ENCODE results near the gene SPA17. TPM values are rescaled to one million over a fixed set of nuclear protein-coding genes. Genes with fewer than 3 reads are reported as not detected.

SPA17 gene
- total RNA-seq (2014; rRNA removed; shearing (Covaris generic)): 9.6 and 9.8 TPM in 2 replicates

DNA sequence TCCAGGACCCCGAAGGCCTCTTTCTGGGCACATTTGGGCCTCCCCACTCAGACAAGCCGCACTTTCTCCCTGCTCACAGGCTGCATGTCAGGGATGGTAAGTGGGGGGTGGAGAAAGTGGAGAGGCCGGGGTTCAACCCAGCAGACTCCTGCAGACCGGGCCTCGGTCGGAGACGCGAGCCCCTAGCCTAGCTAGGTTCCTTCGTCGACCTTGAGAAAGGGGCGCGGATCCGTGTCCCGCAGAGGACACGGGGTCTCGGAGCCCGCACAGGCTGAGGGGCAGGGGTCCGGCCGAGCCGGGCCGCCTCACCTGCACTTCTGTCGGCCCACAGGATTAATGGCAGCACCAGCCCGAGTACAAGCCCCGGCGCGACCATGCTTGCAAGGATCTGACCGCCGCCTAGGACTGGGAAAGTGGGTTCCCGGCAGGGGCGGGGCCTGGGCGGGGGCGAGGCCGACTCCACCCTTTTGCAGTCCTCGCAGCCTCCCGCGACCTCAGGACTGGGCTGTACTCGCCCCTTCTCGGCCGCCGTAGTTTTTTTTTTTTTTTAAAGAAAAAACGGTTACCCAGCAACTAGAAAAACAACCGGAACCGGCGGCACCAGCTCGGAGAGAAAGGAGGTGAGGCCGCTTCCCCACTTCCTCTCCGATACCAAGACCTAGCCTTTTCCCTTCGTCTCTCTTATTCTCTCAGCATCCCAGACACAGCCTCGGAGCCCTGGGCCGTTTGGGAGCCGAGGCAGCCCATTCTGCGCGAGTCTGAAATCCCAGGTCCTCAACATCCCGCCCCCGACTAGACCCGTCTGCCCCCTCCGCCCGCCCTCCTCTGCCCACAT lies at the start of gene SPA17, which contains the start of gene SIAE:
Gene SPA17, plus strand, starts transcription at position 572 of the 835 bp plus-strand sequence. CDS start 1,361 bp downstream, outside the sequence.
Gene SIAE, minus strand, starts transcription at position 407 of the 835 bp plus-strand sequence. Its CDS starts 31 bp downstream, at position 376.
- Histone ChIP-seq H3K36me3 (replicated peaks; ENCODE audit: control insufficient read depth, insufficient read depth, low read length) (no peaks in the 10 kb centered on the region), H3K4me3 (ENCODE audit: insufficient read depth, low read depth, low read length) (peak within 1 kb of the TSS; percentile 78), H3K27me3 (ENCODE audit: control insufficient read depth, insufficient read depth, low read length) (peaks cover 20% of the 10 kb centered on the region)
- DNase-seq: peak; percentile 96

GRCh38 chr11:124625504-124626168 lies 48.1 kb upstream of the SPA17 start:
- no peak for DNase-seq
- H3K27me3 ChIP-seq (ENCODE audit: control insufficient read depth, insufficient read depth, low read length): no peaks in the 10 kb centered on the region
- no peak overlapping the region for H3K4me3 ChIP-seq (ENCODE audit: insufficient read depth, low read depth, low read length)
- peaks cover 22% of the 10 kb centered on the region for H3K36me3 ChIP-seq (replicated peaks; ENCODE audit: control insufficient read depth, insufficient read depth, low read length)

DNA sequence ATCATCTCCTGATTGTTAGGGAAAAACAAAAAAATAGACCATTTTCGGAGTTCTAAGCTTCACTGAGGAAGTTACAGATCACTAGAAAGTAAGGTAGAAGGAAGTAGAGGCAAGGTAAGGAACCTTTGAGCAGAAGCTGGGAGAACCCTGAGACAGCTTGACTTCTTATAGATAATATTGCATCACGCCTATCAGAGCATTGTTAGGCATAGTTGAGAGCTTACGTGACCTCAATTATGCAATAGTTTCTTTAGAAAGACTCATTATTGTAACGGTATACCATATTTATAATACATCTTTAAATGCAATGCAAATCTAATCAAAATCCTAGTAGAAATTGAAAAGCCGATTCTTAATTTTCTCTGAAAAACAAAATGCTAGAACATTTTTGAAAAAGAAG lies 46.2 kb upstream of the SPA17 start:
- Histone ChIP-seq H3K36me3 (replicated peaks; ENCODE audit: control insufficient read depth, insufficient read depth, low read length) (peaks cover 31% of the 10 kb centered on the region), H3K4me3 (ENCODE audit: insufficient read depth, low read depth, low read length) (no peak overlapping the region), H3K27me3 (ENCODE audit: control insufficient read depth, insufficient read depth, low read length) (no peaks in the 10 kb centered on the region)
- DNase-seq: no peak

DNA sequence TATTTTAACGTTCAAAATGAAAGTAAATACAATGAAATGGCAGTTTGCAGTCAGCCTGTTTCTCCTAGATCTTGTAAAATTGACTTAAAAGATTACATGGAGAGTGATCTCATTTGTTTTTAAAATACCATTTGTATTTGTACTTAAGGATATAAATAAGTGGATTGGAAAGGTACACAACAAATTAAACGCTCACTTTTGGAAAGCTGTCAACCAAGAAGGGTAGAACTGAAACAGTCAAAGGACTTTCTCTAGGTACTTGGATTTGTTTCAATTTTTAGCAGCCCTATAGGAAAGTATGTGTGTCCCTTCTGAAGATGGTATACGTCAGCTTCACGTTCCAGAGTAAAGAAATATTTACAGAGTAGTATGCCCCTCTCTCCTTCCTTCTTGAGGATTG lies 43.7 kb upstream of the SPA17 start:
- H3K4me3 ChIP-seq (ENCODE audit: insufficient read depth, low read depth, low read length): no peak overlapping the region
- DNase-seq: no peak
- no peaks in the 10 kb centered on the region for H3K27me3 ChIP-seq (ENCODE audit: control insufficient read depth, insufficient read depth, low read length)
- H3K36me3 ChIP-seq (replicated peaks; ENCODE audit: control insufficient read depth, insufficient read depth, low read length): peaks cover 31% of the 10 kb centered on the region

- peaks cover 16% of the 10 kb centered on the region for H3K36me3 ChIP-seq (replicated peaks; ENCODE audit: control insufficient read depth, insufficient read depth, low read length)
- H3K27me3 ChIP-seq (ENCODE audit: control insufficient read depth, insufficient read depth, low read length): no peaks in the 10 kb centered on the region
- H3K4me3 ChIP-seq (ENCODE audit: insufficient read depth, low read depth, low read length): no peak overlapping the region
- no peak for DNase-seq
Measured at GRCh38 chr11:124633355-124633754, 40.3 kb upstream of the SPA17 start.

DNA sequence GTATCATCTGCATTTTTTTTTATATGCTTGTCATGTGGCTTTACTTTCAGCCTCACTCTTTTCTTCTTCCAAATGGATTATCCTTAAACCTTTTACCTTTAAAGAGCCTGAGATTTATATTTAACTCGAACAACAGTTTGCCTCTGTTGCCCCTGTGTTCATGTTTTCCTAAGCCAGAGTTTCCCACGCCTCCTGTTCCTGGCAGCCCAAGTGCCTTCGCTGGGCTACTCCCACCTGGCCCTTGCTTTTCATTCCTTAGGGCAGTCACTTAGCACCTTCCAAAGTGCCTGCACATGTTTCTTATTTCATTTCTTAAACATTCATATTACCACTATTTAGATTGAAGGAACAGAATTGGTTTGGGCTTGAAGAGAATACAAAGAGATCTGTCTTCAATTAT lies 37.8 kb upstream of the SPA17 start:
- DNase-seq: no peak
- H3K27me3 ChIP-seq (ENCODE audit: control insufficient read depth, insufficient read depth, low read length): no peaks in the 10 kb centered on the region
- peaks cover 9% of the 10 kb centered on the region for H3K36me3 ChIP-seq (replicated peaks; ENCODE audit: control insufficient read depth, insufficient read depth, low read length)
- H3K4me3 ChIP-seq (ENCODE audit: insufficient read depth, low read depth, low read length): no peak overlapping the region

- Histone ChIP-seq H3K36me3 (replicated peaks; ENCODE audit: control insufficient read depth, insufficient read depth, low read length) (no peaks in the 10 kb centered on the region), H3K4me3 (ENCODE audit: insufficient read depth, low read depth, low read length) (no peak overlapping the region), H3K27me3 (ENCODE audit: control insufficient read depth, insufficient read depth, low read length) (no peaks in the 10 kb centered on the region)
- DNase-seq: no peak
Measured at GRCh38 chr11:124638500-124638899, 35.2 kb upstream of the SPA17 start.

DNA sequence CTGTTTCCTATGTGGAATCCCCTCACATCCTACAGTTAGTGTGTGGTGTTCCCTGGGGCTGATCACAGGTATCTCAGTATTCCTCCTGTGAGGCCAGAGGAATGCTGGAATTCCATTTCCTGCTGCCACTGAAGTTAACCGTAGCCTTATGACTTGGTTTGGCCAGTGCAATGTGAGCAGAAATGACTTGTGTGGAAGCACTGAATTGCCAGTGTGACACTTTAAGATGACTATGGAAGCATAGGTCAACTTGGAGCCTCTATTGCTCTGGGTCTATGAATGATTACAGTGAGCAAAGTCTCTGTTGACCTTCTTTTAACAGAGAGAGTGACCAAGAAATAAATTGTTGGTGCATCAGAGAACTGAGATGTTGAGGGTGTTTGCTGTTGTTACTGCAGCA lies 34.5 kb upstream of the SPA17 start:
- no peak overlapping the region for H3K4me3 ChIP-seq (ENCODE audit: insufficient read depth, low read depth, low read length)
- H3K36me3 ChIP-seq (replicated peaks; ENCODE audit: control insufficient read depth, insufficient read depth, low read length): no peaks in the 10 kb centered on the region
- no peak for DNase-seq
- H3K27me3 ChIP-seq (ENCODE audit: control insufficient read depth, insufficient read depth, low read length): no peaks in the 10 kb centered on the region

GRCh38 chr11:124640666-124641065 lies 33.0 kb upstream of the SPA17 start:
- H3K27me3 ChIP-seq (ENCODE audit: control insufficient read depth, insufficient read depth, low read length): no peaks in the 10 kb centered on the region

DNA sequence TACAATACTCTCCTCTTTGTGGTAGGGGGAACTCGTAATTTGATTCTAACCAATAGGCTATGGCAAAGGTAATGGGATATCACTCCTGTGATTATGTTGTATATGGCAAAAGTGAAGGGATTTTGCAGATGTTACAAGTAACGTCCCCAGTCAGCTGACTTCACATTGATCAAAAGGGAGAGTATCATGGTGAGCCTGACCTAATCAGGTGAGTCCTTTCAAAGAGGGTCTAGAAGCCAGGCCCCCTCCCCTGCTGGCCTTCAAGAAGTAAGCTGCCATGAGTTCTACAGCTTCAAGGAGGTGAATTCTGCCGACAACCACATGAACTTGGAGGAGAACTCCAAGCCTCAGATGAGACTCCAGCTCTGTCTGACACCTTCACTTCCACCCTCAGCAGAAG lies 31.1 kb upstream of the SPA17 start:
- Histone ChIP-seq H3K4me3 (ENCODE audit: insufficient read depth, low read depth, low read length) (no peak overlapping the region), H3K36me3 (replicated peaks; ENCODE audit: control insufficient read depth, insufficient read depth, low read length) (no peaks in the 10 kb centered on the region), H3K27me3 (ENCODE audit: control insufficient read depth, insufficient read depth, low read length) (no peaks in the 10 kb centered on the region; the same call in 1 of the 2 replicates)
- no peak for DNase-seq

More at GRCh38 chr11:124640666-124641065, 33.0 kb upstream of the SPA17 start:
- Histone ChIP-seq H3K4me3 (ENCODE audit: insufficient read depth, low read depth, low read length) (no peak overlapping the region), H3K36me3 (replicated peaks; ENCODE audit: control insufficient read depth, insufficient read depth, low read length) (no peaks in the 10 kb centered on the region)
- DNase-seq: no peak

- DNase-seq: no peak
Measured at GRCh38 chr11:124643042-124643604, 30.6 kb upstream of the SPA17 start.

DNA sequence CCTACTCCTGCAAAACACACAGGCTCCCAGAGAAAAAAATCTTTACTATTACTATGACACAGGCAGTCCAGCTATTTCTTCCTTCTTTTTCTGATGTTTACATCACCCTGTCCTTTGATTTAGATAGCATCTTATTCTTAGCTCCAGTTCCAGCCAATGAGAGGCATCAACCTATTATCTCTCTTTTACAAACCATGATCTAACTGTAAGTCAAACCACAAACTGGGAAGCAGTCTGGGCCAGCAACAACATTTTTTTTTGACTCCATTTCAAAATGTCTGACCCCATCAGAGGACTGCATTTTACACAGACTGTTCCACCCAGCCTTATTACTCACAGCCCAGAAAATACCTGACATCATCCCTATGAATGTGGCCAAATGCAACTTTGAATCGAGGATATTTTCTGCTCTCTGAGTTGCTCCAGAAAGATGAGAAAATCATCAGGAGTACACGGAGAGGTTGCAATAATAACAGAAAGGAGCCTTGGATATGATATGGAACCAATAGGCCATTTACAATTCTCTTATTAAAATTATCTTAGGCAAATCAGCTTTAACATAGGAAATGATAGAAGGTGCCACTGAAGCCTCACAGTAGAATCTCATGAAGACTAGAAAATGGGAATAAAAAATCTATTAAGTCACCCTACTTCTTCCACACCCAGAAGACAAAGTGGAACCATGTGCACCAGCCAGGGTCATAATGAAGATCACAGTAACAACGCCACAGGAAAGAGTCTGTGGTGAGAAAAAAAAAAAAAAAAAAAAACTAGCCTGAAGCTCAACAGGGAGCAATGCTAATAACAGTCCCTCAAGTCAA lies 29.9 kb upstream of the SPA17 start:
- H3K27me3 ChIP-seq (ENCODE audit: control insufficient read depth, insufficient read depth, low read length): no peaks in the 10 kb centered on the region; the same call in 1 of the 2 replicates
- no peaks in the 10 kb centered on the region for H3K36me3 ChIP-seq (replicated peaks; ENCODE audit: control insufficient read depth, insufficient read depth, low read length)
- DNase-seq: no peak
- H3K4me3 ChIP-seq (ENCODE audit: insufficient read depth, low read depth, low read length): no peak overlapping the region

More at GRCh38 chr11:124643042-124643604, 30.6 kb upstream of the SPA17 start:
- Histone ChIP-seq H3K4me3 (ENCODE audit: insufficient read depth, low read depth, low read length) (no peak overlapping the region), H3K36me3 (replicated peaks; ENCODE audit: control insufficient read depth, insufficient read depth, low read length) (no peaks in the 10 kb centered on the region), H3K27me3 (ENCODE audit: control insufficient read depth, insufficient read depth, low read length) (no peaks in the 10 kb centered on the region; the same call in 1 of the 2 replicates)

- Histone ChIP-seq H3K27me3 (ENCODE audit: control insufficient read depth, insufficient read depth, low read length) (peaks cover 1% of the 10 kb centered on the region; the same call in 1 of the 2 replicates), H3K4me3 (ENCODE audit: insufficient read depth, low read depth, low read length) (no peak overlapping the region), H3K36me3 (replicated peaks; ENCODE audit: control insufficient read depth, insufficient read depth, low read length) (no peaks in the 10 kb centered on the region)
- peak; percentile 61 for DNase-seq
Measured at GRCh38 chr11:124644426-124645280, 29.1 kb upstream of the SPA17 start.
